ENCODE results near the gene GABRR3. TPM values are rescaled to one million over a fixed set of nuclear protein-coding genes. Genes with fewer than 3 reads are reported as not detected.

GABRR3 gene
- polyA plus RNA-seq, 3 donors = not detected

- peaks cover 25% of the 10 kb centered on the region for H3K79me2 ChIP-seq (ENCODE audit: insufficient read depth, low read length)
- H3K36me3 ChIP-seq (replicated peaks in 1 of 2; ENCODE audit: control insufficient read depth in 1 of 2, insufficient read depth in 2 of 2, low read length in 2 of 2) = peaks cover 19 to 24% of the 10 kb centered on the region in 2 donors
- WGBS (ENCODE audit: insufficient coverage) = no CpG with 5 or more reads among the region's 1 CpG
- peaks cover 47% of the 10 kb centered on the region for H3K4me1 Mint-ChIP-seq
- no peak overlapping the region for H3K4me3 Mint-ChIP-seq
- H3K4me2 ChIP-seq (replicated peaks; ENCODE audit: extremely low read depth, low read length, poor library complexity, severe bottlenecking) = no peak overlapping the region
- H3K36me3 Mint-ChIP-seq = peaks cover 14 to 16% of the 10 kb centered on the region in 2 donors
- H3K4me1 ChIP-seq (ENCODE audit: control insufficient read depth in 1 of 2, insufficient read depth in 2 of 2, low read length in 2 of 2) = peaks cover 33 to 34% of the 10 kb centered on the region in 2 donors
- intact Hi-C loops (cut with micrococcal nuclease) = no loop called here
- DNase-seq = no peak
- no peak overlapping the region for H3K27ac Mint-ChIP-seq
- no peak for TF ChIP-seq CTCF (IDR thresholded peaks at IDR 0.05)
- H2AFZ ChIP-seq (ENCODE audit: insufficient read depth, low read depth, low read length, poor library complexity, severe bottlenecking) = no peak overlapping the region
- no peak overlapping the region for H3K27ac ChIP-seq (ENCODE audit: low read depth in 1 of 2, low read length in 2 of 2)
- no peak overlapping the region for H3K9ac ChIP-seq (ENCODE audit: insufficient read depth, low read length, poor library complexity, severe bottlenecking)
- no peaks in the 10 kb centered on the region for H3K9me3 ChIP-seq (replicated peaks in 1 of 2; ENCODE audit: control insufficient read depth in 1 of 2, insufficient read depth in 1 of 2, low read length in 2 of 2)
- H3K27me3 ChIP-seq (ENCODE audit: control insufficient read depth in 2 of 2, insufficient read depth in 2 of 2, low read length in 2 of 2) = no peaks in the 10 kb centered on the region
- peaks cover 0 to 2% (median 0%) of the 10 kb centered on the region in 7 donors for H3K9me3 Mint-ChIP-seq
- no peak overlapping the region for H3K4me3 ChIP-seq (replicated peaks in 1 of 3; ENCODE audit: low read depth in 2 of 3, low read length in 3 of 3)
- peaks cover 23% of the 10 kb centered on the region for H4K20me1 ChIP-seq (ENCODE audit: insufficient read depth, low read length)
- peaks cover 0 to 2% (median 0%) of the 10 kb centered on the region in 3 donors for H3K27me3 Mint-ChIP-seq (ENCODE audit: low read depth in 3 of 3)
Measured at GRCh38 chr3:97970156-97970555, 65.0 kb downstream of the GABRR3 start.

GRCh38 chr3:97969541-97969940, 65.6 kb downstream of the GABRR3 start:
- Histone ChIP-seq H3K4me2 (replicated peaks; ENCODE audit: extremely low read depth, low read length, poor library complexity, severe bottlenecking) (no peak overlapping the region), H3K36me3 (replicated peaks in 1 of 2; ENCODE audit: control insufficient read depth in 1 of 2, insufficient read depth in 2 of 2, low read length in 2 of 2) (peaks cover 19 to 24% of the 10 kb centered on the region in 2 donors), H3K4me1 (ENCODE audit: control insufficient read depth in 1 of 2, insufficient read depth in 2 of 2, low read length in 2 of 2) (peaks cover 29 to 34% of the 10 kb centered on the region in 2 donors)

More at GRCh38 chr3:97969541-97969940, 65.6 kb downstream of the GABRR3 start:
- 100% methylated on average over 3 of the region's 5 CpGs for WGBS (ENCODE audit: insufficient coverage)
- Histone ChIP-seq H2AFZ (ENCODE audit: insufficient read depth, low read depth, low read length, poor library complexity, severe bottlenecking) (no peak overlapping the region), H3K79me2 (ENCODE audit: insufficient read depth, low read length) (peaks cover 25% of the 10 kb centered on the region), H3K4me3 (replicated peaks in 1 of 3; ENCODE audit: low read depth in 2 of 3, low read length in 3 of 3) (no peak overlapping the region), H3K9me3 (replicated peaks in 1 of 2; ENCODE audit: control insufficient read depth in 1 of 2, insufficient read depth in 1 of 2, low read length in 2 of 2) (no peaks in the 10 kb centered on the region), H3K27me3 (ENCODE audit: control insufficient read depth in 2 of 2, insufficient read depth in 2 of 2, low read length in 2 of 2) (no peaks in the 10 kb centered on the region), H3K9ac (ENCODE audit: insufficient read depth, low read length, poor library complexity, severe bottlenecking) (no peak overlapping the region), H4K20me1 (ENCODE audit: insufficient read depth, low read length) (peaks cover 23% of the 10 kb centered on the region), H3K27ac (ENCODE audit: low read depth in 1 of 2, low read length in 2 of 2) (no peak overlapping the region)
- Mint-ChIP-seq H3K36me3 (peaks cover 17 to 19% of the 10 kb centered on the region in 2 donors), H3K4me1 (peaks cover 45% of the 10 kb centered on the region), H3K9me3 (peaks cover 0 to 2% (median 0%) of the 10 kb centered on the region in 7 donors), H3K27ac (no peak overlapping the region), H3K27me3 (ENCODE audit: low read depth in 3 of 3) (no peaks in the 10 kb centered on the region), H3K4me3 (no peak overlapping the region)
- TF ChIP-seq CTCF (IDR thresholded peaks at IDR 0.05) = no peak
- no peak for DNase-seq
- intact Hi-C loops (cut with micrococcal nuclease) = no loop called here
